ENCODE measurements around the gene CHST1.

DNA sequence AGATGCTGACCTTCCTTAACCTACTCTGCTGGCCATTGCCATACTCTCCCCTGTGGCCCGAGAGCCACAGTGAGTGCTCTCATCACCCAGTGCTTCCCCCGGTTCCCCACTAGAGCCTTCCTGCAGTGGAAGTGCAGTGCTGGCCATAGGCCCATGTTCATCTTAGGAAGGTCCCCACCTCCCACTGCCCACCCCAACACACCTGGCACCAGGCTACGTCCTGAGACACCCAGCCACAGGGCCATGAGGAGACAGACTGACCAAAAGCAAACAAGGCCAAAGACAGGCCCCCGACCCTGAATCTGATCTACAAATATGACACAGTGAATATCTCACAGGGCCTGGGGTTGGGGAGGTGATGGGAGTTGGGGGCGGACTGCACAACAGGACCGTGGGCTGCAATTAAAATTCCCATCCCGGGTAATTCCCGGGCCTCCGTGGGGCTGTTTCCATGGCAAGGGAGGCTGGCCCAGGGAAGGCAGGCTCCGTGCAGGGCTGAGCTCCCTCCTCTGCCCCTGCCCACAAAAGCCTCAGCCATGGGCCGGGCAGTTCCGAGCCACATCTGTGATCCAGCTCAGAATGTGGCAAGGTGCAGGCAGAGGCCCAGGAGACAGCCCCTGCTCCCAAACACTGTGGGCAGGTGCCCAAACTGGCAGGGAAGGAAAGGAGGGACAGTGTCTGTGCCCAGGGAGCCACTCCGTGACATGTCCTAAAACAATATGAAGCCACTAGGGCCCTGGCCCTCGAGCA is 5.1 kb upstream of the CHST1 start:
- TF ChIP-seq, protein P1, sequence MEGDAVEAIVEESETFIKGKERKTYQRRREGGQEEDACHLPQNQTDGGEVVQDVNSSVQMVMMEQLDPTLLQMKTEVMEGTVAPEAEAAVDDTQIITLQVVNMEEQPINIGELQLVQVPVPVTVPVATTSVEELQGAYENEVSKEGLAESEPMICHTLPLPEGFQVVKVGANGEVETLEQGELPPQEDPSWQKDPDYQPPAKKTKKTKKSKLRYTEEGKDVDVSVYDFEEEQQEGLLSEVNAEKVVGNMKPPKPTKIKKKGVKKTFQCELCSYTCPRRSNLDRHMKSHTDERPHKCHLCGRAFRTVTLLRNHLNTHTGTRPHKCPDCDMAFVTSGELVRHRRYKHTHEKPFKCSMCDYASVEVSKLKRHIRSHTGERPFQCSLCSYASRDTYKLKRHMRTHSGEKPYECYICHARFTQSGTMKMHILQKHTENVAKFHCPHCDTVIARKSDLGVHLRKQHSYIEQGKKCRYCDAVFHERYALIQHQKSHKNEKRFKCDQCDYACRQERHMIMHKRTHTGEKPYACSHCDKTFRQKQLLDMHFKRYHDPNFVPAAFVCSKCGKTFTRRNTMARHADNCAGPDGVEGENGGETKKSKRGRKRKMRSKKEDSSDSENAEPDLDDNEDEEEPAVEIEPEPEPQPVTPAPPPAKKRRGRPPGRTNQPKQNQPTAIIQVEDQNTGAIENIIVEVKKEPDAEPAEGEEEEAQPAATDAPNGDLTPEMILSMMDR (IDR thresholded peaks at IDR 0.05) = no peak
- TF ChIP-seq EP300 (IDR thresholded peaks at IDR 0.05) = no peak

Measured in ovary (tissue), 3 donors.